GM12874 (cell line): ENCODE data around the gene ZAP70.

Experiments
- TF ChIP-seq, protein P1 (sequence below): IDR thresholded peaks from 2 replicates; pipeline ENCODE4 v1.5.1; 2011; ENCODE audit warnings: low read depth, mild to moderate bottlenecking, control low read depth, low read length, moderate library complexity; ENCODE audit not compliant: insufficient read depth

The ZAP70 gene

DNA sequence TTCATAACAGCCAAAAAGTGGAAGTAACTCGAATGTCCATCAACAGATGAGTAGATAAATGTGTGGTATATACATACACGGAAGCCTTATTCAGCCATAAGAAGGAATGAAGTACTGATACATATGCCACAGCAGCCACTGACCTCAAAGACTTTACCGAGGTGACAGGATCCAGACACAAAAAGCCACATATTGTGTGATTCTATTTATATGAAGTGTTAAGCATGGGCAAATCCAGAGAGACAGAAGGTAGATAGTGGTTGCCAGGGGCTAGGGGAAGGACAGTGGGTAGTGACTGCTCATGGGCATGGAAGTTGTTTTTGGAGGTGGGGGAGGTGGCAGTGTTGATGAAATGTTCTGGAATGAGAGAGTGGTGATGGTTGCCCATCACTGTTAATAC, 33.9 kb downstream of the ZAP70 start:
- TF ChIP-seq, protein P1, sequence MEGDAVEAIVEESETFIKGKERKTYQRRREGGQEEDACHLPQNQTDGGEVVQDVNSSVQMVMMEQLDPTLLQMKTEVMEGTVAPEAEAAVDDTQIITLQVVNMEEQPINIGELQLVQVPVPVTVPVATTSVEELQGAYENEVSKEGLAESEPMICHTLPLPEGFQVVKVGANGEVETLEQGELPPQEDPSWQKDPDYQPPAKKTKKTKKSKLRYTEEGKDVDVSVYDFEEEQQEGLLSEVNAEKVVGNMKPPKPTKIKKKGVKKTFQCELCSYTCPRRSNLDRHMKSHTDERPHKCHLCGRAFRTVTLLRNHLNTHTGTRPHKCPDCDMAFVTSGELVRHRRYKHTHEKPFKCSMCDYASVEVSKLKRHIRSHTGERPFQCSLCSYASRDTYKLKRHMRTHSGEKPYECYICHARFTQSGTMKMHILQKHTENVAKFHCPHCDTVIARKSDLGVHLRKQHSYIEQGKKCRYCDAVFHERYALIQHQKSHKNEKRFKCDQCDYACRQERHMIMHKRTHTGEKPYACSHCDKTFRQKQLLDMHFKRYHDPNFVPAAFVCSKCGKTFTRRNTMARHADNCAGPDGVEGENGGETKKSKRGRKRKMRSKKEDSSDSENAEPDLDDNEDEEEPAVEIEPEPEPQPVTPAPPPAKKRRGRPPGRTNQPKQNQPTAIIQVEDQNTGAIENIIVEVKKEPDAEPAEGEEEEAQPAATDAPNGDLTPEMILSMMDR = no peak

DNA sequence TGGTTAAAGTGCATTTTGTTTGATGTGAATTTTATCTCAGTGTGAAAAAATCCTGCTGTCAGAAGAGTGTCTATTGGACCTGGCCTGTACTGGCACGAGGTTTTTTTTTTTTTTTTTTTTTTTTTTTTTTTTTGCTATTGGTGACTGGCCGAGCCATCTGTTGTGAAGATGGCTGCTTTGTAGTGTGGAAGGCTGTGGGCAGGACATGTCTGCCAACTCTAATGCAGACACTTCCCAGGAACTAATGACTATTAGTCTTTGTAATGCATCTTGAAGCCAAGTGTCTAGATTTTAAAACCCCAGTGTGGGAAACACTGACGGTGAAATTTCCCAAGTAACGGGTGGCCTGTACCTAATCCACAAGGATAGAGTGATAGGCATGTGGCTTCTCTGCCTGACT, 34.3 kb downstream of the ZAP70 start:
- TF ChIP-seq, protein P1 = no peak

DNA sequence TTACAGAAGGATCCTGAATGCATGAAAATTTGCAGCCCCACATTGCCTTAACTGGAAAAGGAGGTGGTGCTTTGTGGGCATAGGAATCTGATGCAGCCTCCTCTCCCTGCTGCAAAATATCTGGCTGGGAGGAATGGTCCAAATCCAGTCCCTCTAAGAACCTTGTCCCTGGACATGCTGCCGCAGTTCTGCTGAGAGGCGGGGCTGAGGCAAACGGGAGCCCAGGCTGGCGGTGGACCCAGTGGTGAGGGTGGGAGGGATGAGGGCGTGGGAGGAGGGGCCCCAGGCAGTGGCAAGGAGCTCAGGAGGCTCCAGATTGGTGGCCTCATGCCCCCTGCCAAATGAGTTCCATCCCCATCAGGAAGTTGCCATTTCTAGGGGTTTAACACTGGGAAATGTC, 36.2 kb downstream of the ZAP70 start:
- TF ChIP-seq, protein P1 = no peak

DNA sequence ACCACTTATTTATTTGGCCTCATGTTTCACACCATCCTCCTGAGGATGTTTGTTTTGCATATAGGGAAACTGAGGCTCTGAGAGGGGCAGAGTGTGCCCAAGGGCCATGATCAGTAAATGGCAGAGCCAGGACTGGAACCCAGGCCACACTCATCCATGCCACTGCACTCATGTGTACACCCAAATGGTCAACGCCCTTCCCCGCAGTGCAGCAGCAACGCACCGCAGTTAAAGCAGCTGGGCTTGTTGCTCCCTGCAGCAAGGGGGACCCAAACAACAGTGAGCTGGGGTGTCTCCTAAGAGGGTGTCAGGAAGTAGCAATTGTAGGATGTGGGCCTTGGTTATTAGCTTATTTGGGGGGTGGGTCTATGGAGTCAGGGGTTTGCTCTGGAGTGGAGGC, 36.6 kb downstream of the ZAP70 start:
- TF ChIP-seq, protein P1 = no peak

GRCh38 chr2:97751752-97752151, 38.4 kb downstream of the ZAP70 start:
- TF ChIP-seq, protein P1 = no peak

DNA sequence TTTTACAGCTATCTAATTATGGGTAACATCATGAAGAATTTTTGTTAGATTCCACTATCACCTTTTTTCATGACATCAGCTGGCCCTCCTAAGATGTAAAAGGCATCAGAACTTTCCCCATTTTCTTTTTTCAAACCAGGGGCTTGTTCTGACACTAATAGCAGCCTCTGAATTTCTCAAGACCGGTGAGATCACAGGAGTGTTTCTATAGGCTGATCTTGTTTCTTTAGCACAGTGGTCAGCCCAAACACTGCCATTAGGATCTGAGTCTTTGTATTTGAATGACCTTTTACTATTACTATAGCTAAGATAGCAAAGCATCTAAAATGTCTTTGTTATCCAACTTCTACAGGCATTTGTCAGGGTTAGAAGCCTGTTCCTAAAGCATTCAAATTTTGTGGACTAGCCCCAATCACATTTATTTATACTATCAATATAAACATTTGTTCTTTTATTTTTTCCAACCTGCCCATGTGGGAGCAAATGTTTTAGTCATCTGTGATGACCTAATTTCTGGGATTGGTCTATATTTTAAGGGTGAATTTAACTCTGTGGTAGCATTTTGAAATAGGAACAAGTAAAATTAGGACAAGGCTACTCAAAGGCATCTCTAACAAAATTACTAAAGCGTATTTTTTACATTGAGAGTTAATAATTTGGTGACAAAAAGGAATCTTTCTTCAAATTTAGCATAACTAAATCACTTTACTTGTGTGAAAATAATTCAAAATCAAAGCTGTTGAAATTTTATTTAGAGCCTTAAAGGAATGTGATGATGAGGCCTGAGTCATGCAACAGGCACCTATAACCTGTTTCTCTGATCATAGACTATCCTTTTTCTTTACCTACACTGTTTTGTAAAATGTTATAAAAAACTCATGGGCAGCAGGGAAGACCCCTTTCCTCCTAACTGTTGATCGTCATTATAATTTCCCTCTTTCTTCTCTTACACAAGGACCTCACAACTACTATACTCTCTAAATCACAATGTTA, 39.3 kb downstream of the ZAP70 start:
- TF ChIP-seq, protein P1 = no peak

DNA sequence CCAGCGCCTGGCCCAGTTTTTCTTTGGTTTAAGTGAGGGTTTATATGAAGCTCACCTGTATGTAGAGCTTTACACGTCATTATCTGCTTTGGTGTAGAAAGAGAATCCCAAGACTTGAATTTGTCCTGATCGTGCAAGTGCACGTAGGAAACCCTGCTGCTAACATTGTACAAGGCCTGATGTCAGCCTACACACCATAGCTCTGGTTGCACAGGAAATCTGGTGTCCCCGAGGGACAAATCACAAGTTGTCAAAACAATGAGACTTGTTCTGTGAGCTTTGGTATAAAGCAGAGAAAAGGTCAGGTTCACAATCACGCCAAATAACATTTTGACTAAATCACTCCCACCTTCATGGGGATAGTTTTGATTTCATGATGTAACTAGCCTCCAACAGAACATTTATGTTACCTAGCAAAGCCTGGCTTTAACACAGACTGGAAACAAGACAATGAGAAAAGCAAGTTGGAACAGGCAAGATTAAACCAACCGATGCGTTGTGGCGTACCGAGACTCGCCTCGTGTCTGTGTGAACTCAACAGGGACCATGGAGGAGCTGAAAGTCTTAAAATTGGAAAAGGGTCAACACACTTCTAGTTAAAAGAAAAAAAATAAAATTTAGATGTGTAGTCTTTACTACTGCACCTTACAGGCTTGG, 41.4 kb downstream of the ZAP70 start:
- TF ChIP-seq, protein P1 = no peak
